ENCODE measurements around the gene BAK1.
"Not testable (repeated sequence)": the region's sequence is repeated elsewhere in the genome, so short reads cannot be mapped to it uniquely, and the experiment has no call there.

Gene BAK1

DNA sequence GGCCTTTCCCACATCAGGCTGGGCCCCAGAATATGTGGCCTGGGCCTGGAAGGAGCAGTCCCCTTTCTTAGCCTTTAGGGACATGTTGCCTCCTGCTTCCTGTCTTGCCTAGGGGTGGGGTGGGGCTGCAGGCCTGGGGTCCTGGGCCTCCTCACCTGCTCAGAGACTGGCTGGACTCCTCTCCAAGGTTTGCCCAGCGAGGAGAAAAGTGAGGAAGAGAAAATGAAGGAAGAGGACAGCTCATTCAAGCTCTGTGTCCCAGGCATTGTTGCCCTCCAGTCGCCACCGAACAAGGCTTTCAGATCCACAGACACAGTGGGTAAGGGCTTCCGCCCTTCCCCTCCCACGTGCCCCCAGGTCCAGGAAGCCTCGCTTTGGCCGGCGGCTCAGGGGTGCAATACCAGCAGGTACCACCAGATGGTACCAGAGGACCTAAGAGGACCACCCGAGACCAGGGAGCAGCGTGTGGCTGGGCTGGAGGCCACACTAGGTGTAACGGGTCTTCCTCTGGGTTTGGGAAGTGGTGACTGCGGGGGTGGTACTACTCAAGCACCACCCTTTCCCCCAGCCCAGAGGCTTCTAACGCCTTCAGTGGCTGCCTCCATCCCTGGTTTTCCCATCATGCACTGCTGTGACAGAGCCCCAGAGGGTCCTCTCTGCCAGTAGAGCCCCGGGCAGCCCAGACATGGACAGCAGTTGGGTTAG is 5.5 kb upstream of the BAK1 start:
- DNase-seq, result peak; percentile 62 to 84 (median 80)

- DNase-seq, result no peak
Measured at GRCh38 chr6:33584700-33585402, 4.8 kb upstream of the BAK1 start.

- DNase-seq, result no peak
Measured at GRCh38 chr6:33583591-33584155, 3.6 kb upstream of the BAK1 start.

GRCh38 chr6:33581186-33581585 is 1.1 kb upstream of the BAK1 start:
- DNase-seq, result no peak

DNA sequence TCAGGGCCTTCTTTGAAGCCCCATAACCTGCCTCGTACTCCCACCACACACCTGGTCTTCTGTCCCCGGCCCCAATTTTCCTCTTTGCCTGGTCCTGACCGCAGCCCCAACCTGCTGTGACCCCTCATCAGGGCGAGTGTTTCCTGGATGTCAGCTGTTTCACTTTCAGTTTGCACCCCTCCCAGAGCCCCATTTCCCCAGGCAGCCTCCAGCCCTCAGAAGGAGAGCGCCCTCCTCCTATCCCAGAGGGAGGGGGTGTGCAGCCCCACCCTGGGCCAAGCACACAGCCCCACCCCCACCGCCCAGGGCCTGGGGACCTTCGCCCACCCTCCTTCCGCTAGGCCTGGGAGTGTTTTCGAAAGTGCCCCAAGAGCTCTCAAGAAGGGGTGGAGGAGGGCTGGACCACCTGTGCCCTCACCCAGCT is 1.5 kb downstream of the BAK1 start:
- peak; percentile 9 to 52 (median 41) for DNase-seq

DNA sequence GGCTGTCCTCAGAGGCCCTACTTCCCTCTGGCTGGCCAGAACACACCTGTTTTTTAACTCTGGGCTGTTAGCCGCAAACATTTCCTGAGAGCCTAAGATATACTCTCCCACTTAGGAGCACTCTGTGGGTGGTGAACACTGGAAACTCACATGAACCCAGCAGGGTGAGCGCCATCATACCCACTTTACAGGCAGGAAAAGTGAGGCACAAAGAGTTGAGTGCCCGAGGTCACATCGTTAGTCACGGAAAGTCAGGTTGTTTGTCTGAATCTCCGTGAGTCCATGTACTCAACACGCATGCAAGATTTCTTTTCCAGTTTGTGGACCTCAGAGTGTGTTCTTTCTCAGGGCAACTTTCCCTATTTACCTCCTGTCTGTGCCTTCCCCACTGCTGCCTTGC is 1.9 kb downstream of the BAK1 start:
- DNase-seq, result no peak

DNA sequence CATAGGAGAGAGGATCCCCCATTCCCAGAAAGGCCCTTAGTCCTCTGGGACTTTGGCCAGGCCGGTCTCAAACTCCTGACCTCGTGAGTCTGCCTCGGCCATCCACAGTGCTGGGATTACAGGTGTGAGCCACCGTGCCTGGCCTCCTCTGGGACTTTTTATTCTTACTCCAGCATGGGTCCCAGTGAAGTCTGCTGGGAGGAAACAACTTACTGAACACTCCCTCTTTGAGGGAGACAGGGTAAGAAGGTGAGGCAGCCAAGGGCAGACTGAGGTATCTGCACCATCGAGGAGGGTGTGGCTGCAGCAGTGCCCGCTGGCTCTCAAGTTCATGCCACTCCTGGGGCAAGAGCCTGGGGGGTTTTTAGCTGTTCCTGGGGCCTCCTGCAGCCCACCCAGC is 2.4 kb downstream of the BAK1 start:
- no peak for DNase-seq

DNA sequence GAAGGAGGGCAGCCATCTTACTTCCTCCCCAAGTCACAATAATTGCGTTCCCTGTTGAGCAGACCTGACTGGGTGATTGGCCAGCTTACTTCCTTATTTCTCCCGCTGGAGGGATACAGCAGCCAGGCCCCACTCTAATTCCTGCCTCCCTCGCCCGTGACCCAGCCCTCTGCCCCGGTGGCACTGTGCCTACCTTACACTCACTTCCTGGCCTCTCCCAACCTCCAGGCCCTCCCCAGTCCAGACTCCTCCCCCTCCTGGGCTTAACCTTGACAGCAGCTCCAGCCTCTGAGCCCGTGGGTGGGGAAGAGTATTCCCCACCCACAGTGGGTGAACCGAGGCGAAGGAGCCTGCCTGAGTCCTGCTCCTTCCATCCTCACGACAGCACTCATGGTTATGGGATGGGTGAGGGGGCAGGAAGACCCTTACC is 3.0 kb downstream of the BAK1 start:
- DNase-seq, result peak in 1 of 6 experiments; percentile 23

DNA sequence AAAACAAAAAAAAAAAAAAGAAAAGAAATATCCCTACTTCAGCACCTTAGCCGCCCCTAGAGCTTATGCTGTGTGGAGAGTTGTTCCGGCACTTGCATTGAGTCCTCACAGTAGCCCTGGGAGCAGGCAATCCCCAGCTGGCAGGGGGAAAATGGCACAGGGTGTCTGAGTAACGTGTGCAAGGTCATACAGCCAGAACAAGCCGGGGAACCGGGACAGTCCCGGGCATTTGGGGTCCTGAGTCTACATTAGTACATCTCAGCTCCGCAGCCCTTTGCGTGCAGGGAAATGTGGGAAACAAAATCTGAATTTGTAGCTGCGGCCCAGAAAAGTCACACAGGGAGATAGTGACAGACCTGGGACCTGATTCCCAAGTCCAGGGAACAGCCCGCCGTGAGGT is 3.4 kb downstream of the BAK1 start:
- no peak for DNase-seq

DNA sequence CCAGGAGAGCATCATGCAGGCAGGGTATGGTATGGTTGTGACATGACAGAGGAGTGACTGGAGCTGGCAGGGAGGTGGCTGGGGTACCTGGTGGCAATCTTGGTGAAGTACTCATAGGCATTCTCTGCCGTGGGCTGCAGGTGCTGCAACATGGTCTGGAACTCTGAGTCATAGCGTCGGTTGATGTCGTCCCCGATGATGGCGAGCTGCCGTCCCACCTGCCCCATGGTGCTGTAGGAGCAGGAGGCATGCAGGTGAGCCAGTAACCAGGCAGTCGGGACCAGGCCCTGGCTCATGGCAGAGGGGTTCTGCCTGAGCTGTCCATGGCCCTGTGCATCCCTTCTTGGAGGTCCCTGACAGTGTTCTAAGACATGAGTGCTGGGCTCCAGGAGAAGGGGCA is 4.9 kb downstream of the BAK1 start:
- DNase-seq, result no peak

DNA sequence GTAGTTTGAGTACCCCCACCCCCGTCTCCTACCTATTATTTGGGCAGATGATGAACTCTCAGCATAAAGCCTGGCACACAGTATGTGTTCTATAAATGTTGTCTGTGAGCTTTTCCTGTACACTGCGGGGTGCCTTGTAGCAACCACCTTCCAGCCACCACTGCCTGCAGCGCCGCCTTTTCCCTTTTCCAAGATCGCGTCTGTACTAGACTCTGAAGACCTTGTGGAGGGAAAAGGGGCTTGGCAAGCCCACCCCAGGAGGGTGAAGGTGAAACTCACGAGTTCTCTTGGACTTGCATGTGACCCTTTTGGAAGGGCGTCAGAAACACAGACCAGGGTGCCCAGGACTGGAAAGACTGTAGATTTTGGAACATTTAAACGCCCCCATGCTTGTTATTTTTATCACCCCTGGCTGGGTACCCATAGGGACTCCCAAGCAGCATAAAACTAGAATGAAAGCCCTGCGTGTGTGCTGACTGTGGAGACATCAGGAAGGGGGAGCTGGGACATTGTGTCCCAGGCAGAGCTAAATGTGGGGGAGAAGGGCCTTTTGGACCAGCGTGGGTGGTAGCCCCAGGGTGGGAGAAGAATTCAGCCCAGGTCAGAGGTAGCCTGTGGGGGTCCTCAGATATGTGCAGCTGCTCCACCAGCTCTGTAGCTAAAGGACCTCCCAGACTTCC is 8.3 kb downstream of the BAK1 start:
- DNase-seq, result no peak

GRCh38 chr6:33570806-33571636 is 9.1 kb downstream of the BAK1 start:
- peak; percentile 86 to 98 (median 92) for DNase-seq

- DNase-seq, result no peak
Measured at GRCh38 chr6:33568826-33569570, 11.1 kb downstream of the BAK1 start.

GRCh38 chr6:33567836-33568235 is 12.2 kb downstream of the BAK1 start:
- DNase-seq, result no peak

GRCh38 chr6:33566182-33567084 is 13.6 kb downstream of the BAK1 start:
- DNase-seq, result no peak

DNA sequence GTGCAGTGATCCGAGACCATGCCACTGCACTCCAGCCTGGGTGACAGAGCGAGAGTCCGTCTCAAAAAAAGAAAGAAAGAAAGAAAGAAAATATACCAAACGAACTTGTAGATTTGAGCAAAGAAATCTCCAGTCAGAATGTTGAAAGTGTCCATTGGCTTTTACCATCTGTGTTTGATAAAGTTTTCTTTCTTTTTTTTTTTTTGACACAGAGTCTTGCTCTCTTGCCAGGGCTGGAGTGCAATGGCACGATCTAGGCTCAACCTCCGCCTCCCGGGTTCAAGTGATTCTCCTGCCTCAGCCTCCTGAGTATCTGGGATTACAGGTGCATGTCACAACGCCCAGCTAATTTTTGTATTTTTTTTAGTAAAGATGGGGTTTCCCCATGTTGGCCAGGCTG is 21.3 kb downstream of the BAK1 start:
- no peak for DNase-seq

- no peak for DNase-seq
Measured at GRCh38 chr6:33557376-33557775, 22.7 kb downstream of the BAK1 start.

DNA sequence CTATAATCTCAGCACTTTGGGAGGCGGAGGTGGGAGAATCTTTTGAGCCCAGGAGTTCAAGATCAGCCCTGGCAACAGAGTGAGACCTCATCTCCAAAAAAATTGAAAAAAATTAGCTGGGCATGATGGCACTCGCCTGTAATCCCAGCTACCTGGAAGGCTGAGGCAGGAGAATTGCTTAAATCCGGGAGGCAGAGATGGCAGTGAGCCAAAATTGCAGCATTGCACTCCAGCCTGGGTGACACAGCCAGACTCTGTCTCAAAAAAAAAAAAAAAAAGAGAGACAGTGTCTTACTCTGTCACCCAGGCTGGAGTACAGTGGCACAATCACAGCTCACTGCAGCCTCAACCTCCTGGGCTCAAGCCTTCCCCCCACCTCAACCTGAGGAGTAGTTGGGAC is 27.2 kb downstream of the BAK1 start:
- DNase-seq, result not testable (repeated sequence)

- no peak for DNase-seq
Measured at GRCh38 chr6:33552252-33552651, 27.8 kb downstream of the BAK1 start.

DNA sequence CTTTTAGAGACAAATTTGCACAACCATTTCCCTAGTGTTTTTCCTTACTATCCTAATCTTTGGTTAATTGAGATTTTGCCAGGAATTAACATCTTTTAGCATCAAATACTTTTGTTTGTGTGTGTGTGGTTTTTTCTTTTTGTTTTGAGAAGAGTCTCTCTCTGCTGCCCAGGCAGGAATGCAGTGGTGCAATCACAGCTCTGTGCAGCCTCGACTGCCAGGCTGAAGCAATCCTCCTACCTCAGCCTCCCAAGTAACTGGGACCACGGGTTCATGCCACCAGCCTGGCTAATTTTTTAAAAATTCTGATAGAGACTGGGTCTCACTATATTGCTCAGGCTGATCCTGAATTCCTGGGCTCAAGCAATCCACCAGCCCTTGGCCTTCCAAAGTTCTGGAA is 28.5 kb downstream of the BAK1 start:
- DNase-seq, result no peak

- DNase-seq, result no peak
Measured at GRCh38 chr6:33549896-33550295, 30.2 kb downstream of the BAK1 start.
